GM06990 (cell line): Measurements from ENCODE around the gene SERPINH1.

Experiments used
- DNase-seq: peaks from one replicate; pipeline ENCODE4 v3.0.0-alpha.2; 2011; ENCODE audit not compliant: insufficient read length; ENCODE audit errors: extremely low read depth
- H3K27me3 ChIP-seq: replicated peaks from 2 replicates; pipeline ENCODE4 v1.6.0; 2011; ENCODE audit warnings: low read length; ENCODE audit not compliant: control insufficient read depth, insufficient read depth
- H3K36me3 ChIP-seq: 2 replicates; pipeline ENCODE4 v1.5.1; 2011; ENCODE audit warnings: low read length; ENCODE audit not compliant: control insufficient read depth, insufficient read depth
- H3K4me3 ChIP-seq: replicated peaks from 2 replicates; pipeline ENCODE4 v1.5.1; 2011; ENCODE audit warnings: low read depth, mild to moderate bottlenecking, control low read depth, low read length
- TF ChIP-seq, protein P1 (sequence below): IDR thresholded peaks from 2 replicates; pipeline ENCODE4 v1.5.1; 2011; ENCODE audit warnings: low read length, control low read depth, mild to moderate bottlenecking, inconsistent platforms; ENCODE audit not compliant: insufficient read depth, poor library complexity, severe bottlenecking

The SERPINH1 gene

DNA sequence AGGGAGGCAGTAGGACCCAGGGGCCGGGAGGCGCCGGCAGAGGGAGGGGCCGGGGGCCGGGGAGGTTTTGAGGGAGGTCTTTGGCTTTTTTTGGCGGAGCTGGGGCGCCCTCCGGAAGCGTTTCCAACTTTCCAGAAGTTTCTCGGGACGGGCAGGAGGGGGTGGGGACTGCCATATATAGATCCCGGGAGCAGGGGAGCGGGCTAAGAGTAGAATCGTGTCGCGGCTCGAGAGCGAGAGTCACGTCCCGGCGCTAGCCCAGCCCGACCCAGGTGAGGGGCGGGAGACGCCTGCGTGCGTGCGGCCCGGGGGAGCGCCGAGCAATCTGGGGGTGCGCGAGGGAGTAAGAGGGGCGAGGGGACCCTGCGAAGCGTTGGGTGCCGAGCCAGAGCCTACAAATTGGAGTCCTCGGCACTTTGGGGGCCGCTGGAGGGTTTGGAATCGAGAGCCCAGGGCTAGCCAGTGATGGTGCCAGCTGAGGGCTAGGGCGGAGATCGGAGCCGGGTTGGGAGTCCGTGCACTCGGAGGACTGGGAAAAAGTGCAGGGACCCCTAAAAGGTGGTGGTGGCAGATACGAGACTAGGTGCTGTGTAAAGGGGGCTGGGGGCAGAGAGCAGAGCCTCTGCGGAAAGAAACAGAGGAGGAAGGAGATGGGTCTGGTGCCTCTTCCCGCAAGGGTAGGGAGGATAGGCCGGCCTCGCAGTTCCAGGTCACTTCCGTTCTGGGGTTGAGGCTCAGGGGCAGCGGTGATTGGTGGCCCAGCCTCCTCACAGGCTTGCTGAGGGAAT lies at the start of gene SERPINH1:
TSS of gene SERPINH1 (plus strand) at position 206 of the 788 bp plus-strand sequence. CDS start 4,097 bp downstream, outside the sequence.
- TF ChIP-seq, protein P1, sequence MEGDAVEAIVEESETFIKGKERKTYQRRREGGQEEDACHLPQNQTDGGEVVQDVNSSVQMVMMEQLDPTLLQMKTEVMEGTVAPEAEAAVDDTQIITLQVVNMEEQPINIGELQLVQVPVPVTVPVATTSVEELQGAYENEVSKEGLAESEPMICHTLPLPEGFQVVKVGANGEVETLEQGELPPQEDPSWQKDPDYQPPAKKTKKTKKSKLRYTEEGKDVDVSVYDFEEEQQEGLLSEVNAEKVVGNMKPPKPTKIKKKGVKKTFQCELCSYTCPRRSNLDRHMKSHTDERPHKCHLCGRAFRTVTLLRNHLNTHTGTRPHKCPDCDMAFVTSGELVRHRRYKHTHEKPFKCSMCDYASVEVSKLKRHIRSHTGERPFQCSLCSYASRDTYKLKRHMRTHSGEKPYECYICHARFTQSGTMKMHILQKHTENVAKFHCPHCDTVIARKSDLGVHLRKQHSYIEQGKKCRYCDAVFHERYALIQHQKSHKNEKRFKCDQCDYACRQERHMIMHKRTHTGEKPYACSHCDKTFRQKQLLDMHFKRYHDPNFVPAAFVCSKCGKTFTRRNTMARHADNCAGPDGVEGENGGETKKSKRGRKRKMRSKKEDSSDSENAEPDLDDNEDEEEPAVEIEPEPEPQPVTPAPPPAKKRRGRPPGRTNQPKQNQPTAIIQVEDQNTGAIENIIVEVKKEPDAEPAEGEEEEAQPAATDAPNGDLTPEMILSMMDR, result no peak
- DNase-seq, result peak; percentile 66
- H3K4me3 ChIP-seq, result peak within 1 kb of the TSS; percentile 81
- no peaks in the 10 kb centered on the region for H3K27me3 ChIP-seq
- H3K36me3 ChIP-seq, result no peaks in the 10 kb centered on the region; the same call in 1 of the 2 replicates

DNA sequence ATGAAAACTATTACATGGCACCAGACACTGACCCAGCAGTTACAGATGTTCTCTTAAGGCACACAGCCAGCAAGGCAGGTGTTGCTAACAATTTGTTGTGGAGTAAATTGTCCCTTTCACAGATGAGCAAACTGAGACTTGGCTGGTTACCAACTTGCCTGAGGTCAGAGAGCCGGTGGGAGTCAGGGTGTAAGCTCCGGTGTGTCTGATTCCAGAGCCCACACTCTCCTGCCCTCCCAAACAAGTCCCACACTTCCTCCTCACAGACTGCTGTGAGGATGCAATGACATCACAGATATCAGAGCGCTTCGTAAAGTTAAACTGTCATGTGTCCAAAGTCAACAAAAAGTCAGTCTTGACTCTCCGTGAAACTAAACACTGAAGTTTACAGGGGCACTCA lies 48.8 kb upstream of the SERPINH1 start:
- no peak for DNase-seq
- TF ChIP-seq, protein P1, result no peak
- no peaks in the 10 kb centered on the region for H3K27me3 ChIP-seq
- H3K36me3 ChIP-seq, result no peaks in the 10 kb centered on the region
- no peak overlapping the region for H3K4me3 ChIP-seq

DNA sequence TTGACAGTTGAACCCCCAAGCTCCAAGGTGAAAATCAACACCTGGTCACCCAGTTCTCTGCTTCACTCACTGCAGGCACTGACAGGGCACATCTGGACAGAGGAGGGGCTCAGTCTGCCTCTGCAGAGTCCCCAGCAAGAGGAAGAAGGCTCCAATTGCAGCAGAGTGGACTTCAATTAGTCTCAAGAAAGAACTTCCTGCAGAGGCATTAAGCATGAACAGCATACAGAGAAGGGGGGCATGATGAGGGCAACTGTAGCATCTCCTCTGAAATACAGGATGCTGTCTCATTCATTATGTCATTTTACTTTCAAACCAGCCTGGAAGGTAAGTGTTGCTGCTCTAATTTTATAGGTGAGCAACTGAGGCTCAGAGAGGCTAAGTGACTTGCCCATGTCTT lies 47.5 kb upstream of the SERPINH1 start:
- Histone ChIP-seq H3K36me3 (no peaks in the 10 kb centered on the region), H3K4me3 (no peak overlapping the region), H3K27me3 (no peaks in the 10 kb centered on the region)
- TF ChIP-seq, protein P1, result no peak
- no peak for DNase-seq

DNA sequence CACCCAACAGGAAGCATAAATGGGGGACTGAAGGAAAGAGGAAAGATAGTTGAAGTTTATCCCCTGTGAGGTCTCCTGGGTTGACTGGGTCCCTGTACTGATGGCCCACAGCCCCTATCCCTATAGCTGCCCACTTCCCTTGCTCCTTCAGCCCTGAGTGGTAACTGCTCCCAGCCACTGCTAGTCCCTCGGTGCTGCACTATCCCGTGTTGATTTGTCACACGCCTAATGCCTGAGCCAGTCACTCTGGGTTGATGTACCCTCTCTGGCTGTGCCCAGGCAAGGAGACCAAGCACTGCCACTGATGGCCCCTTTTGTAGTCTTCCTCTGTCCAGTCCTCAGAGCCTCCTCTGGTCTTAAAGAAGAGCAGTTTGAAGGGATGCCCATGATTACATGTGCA lies 45.9 kb upstream of the SERPINH1 start:
- Histone ChIP-seq H3K4me3 (no peak overlapping the region), H3K36me3 (no peaks in the 10 kb centered on the region), H3K27me3 (no peaks in the 10 kb centered on the region)
- TF ChIP-seq, protein P1, result no peak
- DNase-seq, result no peak

DNA sequence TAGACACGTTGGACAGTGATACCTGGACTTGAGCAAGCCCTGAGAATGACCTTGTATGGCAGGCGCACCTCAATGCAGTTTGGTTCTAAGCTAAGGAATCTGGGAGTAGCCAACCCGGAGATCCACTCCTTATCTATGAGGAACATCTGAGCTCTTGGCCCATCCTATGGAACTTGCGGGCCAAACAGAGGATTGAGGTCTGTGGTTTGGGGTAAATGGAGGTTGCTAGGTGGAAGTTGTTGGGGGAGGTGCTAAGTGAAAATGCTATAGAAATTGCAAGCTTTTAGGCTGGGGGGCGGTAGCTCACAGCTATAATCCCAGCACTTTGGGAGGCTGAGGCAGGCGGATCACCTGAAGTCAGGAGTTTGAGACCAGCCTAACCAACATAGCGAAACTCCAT lies 45.2 kb upstream of the SERPINH1 start:
- TF ChIP-seq, protein P1, result no peak
- no peak for DNase-seq
- Histone ChIP-seq H3K36me3 (no peaks in the 10 kb centered on the region), H3K4me3 (no peak overlapping the region), H3K27me3 (no peaks in the 10 kb centered on the region)
